Adipocyte (in vitro differentiated cells): ENCODE results near the gene RABAC1.
A peak's percentile ranks its signal among the peaks of the same experiment; 100 is the strongest.
"Not testable (repeated sequence)": the region's sequence is repeated elsewhere in the genome, so short reads cannot be mapped to it uniquely, and the experiment has no call there.

Experiments used
- DNase-seq: peaks from one replicate; pipeline ENCODE4 v3.0.0-alpha.2; 2015; ENCODE audit warnings: low read depth
- H3K27me3 ChIP-seq: replicated peaks from 2 replicates; pipeline ENCODE4 v1.7.0; 2013; ENCODE audit warnings: mild to moderate bottlenecking, low read length, moderate library complexity; ENCODE audit not compliant: control insufficient read depth, insufficient read depth
- H3K36me3 ChIP-seq: 2 replicates; pipeline ENCODE4 v1.7.0; 2013; ENCODE audit warnings: low read length, mild to moderate bottlenecking, moderate library complexity; ENCODE audit not compliant: control insufficient read depth, insufficient read depth, severe bottlenecking
- H3K4me1 ChIP-seq: 2 replicates; pipeline ENCODE4 v1.7.0; 2013; ENCODE audit warnings: mild to moderate bottlenecking, low read length, moderate library complexity; ENCODE audit not compliant: control insufficient read depth, insufficient read depth
- H3K4me3 ChIP-seq: 2 replicates; pipeline ENCODE4 v1.7.0; 2013; ENCODE audit warnings: mild to moderate bottlenecking, low read length, moderate library complexity
- H3K9ac ChIP-seq: 2 replicates; pipeline ENCODE4 v1.7.0; 2013; ENCODE audit warnings: mild to moderate bottlenecking, low read length, moderate library complexity
- H3K9me3 ChIP-seq: 2 replicates; pipeline ENCODE4 v1.7.0; 2013; ENCODE audit warnings: mild to moderate bottlenecking, low read length, moderate library complexity; ENCODE audit not compliant: control insufficient read depth

The RABAC1 gene

GRCh38 chr19:41940731-41941409 lies 18.3 kb downstream of the RABAC1 start:
- Histone ChIP-seq H3K4me3 (peak overlapping the region; percentile 78), H3K27me3 (peaks cover 4% of the 10 kb centered on the region), H3K36me3 (no peaks in the 10 kb centered on the region), H3K4me1 (peaks cover 11% of the 10 kb centered on the region), H3K9me3 (no peaks in the 10 kb centered on the region), H3K9ac (peak overlapping the region; percentile 72)
- DNase-seq = no peak

- no peaks in the 10 kb centered on the region for H3K9me3 ChIP-seq
- H3K9ac ChIP-seq = peak overlapping the region; percentile 72
- H3K4me3 ChIP-seq = peak overlapping the region; percentile 78
- H3K36me3 ChIP-seq = no peaks in the 10 kb centered on the region
- DNase-seq = peak; percentile 61
- peaks cover 11% of the 10 kb centered on the region for H3K4me1 ChIP-seq
- peaks cover 4% of the 10 kb centered on the region for H3K27me3 ChIP-seq
These were observed 19.0 kb downstream of the RABAC1 start for GRCh38 chr19:41939861-41940730.

GRCh38 chr19:41939209-41939608 lies 19.9 kb downstream of the RABAC1 start:
- H3K4me1 ChIP-seq = peaks cover 11% of the 10 kb centered on the region
- not testable (repeated sequence) for H3K9ac ChIP-seq, DNase-seq, H3K9me3 ChIP-seq, H3K27me3 ChIP-seq, H3K36me3 ChIP-seq, H3K4me3 ChIP-seq

- no peak for DNase-seq
- Histone ChIP-seq H3K36me3 (no peaks in the 10 kb centered on the region), H3K4me1 (peaks cover 15% of the 10 kb centered on the region), H3K4me3 (no peak overlapping the region), H3K27me3 (peaks cover 14% of the 10 kb centered on the region), H3K9ac (no peak overlapping the region), H3K9me3 (no peaks in the 10 kb centered on the region)
These were observed 21.3 kb downstream of the RABAC1 start for GRCh38 chr19:41937525-41938468.

- no peak for DNase-seq
- peaks cover 18% of the 10 kb centered on the region for H3K4me1 ChIP-seq
- H3K27me3 ChIP-seq = peaks cover 14% of the 10 kb centered on the region
- no peaks in the 10 kb centered on the region for H3K36me3 ChIP-seq
- H3K9ac ChIP-seq = no peak overlapping the region
- H3K4me3 ChIP-seq = no peak overlapping the region
- H3K9me3 ChIP-seq = no peaks in the 10 kb centered on the region
These were observed 22.2 kb downstream of the RABAC1 start for GRCh38 chr19:41936961-41937360.

GRCh38 chr19:41936416-41936850 lies 22.7 kb downstream of the RABAC1 start:
- H3K36me3 ChIP-seq = no peaks in the 10 kb centered on the region
- peaks cover 18% of the 10 kb centered on the region for H3K27me3 ChIP-seq
- DNase-seq = no peak
- H3K4me1 ChIP-seq = peaks cover 18% of the 10 kb centered on the region
- no peaks in the 10 kb centered on the region for H3K9me3 ChIP-seq
- no peak overlapping the region for H3K9ac ChIP-seq
- H3K4me3 ChIP-seq = no peak overlapping the region

- H3K9ac ChIP-seq = no peak overlapping the region
- no peaks in the 10 kb centered on the region for H3K9me3 ChIP-seq
- peak; percentile 28 for DNase-seq
- H3K4me1 ChIP-seq = peaks cover 18% of the 10 kb centered on the region
- no peak overlapping the region for H3K4me3 ChIP-seq
- peaks cover 19% of the 10 kb centered on the region for H3K27me3 ChIP-seq
- H3K36me3 ChIP-seq = no peaks in the 10 kb centered on the region
These were observed 23.2 kb downstream of the RABAC1 start for GRCh38 chr19:41935760-41936415.

- Histone ChIP-seq H3K4me1 (peaks cover 18% of the 10 kb centered on the region), H3K9me3 (no peaks in the 10 kb centered on the region), H3K9ac (no peak overlapping the region), H3K36me3 (no peaks in the 10 kb centered on the region), H3K4me3 (no peak overlapping the region), H3K27me3 (peaks cover 29% of the 10 kb centered on the region)
- peak; percentile 85 for DNase-seq
These were observed 24.2 kb downstream of the RABAC1 start for GRCh38 chr19:41934849-41935374.

GRCh38 chr19:41933693-41934426 lies 25.3 kb downstream of the RABAC1 start:
- DNase-seq = no peak
- H3K4me1 ChIP-seq = peaks cover 18% of the 10 kb centered on the region

More at GRCh38 chr19:41933693-41934426, 25.3 kb downstream of the RABAC1 start:
- no peak overlapping the region for H3K9ac ChIP-seq
- no peak overlapping the region for H3K4me3 ChIP-seq
- peaks cover 38% of the 10 kb centered on the region for H3K27me3 ChIP-seq
- no peaks in the 10 kb centered on the region for H3K9me3 ChIP-seq
- H3K36me3 ChIP-seq = no peaks in the 10 kb centered on the region
